GM12864 (cell line): Measurements from ENCODE around the gene STAT4.

Experiments used
- DNase-seq: peaks from one replicate; pipeline ENCODE4 v3.0.0-alpha.2; 2011; ENCODE audit warnings: low read depth
- H3K4me3 ChIP-seq: 2 replicates; pipeline ENCODE4 v1.5.1; 2011; ENCODE audit warnings: mild to moderate bottlenecking, low read depth, low read length, control low read depth
- TF ChIP-seq, protein P1 (sequence below): IDR thresholded peaks from 2 replicates; pipeline ENCODE4 v1.5.1; 2011; ENCODE audit warnings: low read depth, mild to moderate bottlenecking, moderate library complexity, low read length, control low read depth, inconsistent platforms; ENCODE audit errors: missing control alignments

Gene STAT4

DNA sequence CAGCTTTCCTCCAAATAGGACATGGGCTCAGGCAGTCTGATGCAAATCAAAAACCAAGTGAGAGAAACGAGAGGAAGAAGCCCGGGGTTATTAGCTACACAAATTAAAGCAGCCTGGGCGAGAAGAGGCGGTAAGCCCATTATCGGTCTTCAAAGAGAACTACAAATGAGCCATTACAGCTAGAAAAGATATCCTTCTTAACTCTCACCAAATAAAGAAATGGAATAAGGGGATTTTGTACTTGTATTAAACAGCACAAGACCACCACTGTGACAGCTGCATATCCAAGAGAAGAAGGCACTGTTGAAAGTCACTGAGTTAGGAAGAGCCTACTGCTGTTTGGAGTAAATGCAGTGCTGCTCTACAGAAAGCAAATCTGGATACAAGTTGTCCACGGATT, 169.5 kb downstream of the STAT4 start:
- H3K4me3 ChIP-seq = no peak overlapping the region
- no peak for DNase-seq
- TF ChIP-seq, protein P1, sequence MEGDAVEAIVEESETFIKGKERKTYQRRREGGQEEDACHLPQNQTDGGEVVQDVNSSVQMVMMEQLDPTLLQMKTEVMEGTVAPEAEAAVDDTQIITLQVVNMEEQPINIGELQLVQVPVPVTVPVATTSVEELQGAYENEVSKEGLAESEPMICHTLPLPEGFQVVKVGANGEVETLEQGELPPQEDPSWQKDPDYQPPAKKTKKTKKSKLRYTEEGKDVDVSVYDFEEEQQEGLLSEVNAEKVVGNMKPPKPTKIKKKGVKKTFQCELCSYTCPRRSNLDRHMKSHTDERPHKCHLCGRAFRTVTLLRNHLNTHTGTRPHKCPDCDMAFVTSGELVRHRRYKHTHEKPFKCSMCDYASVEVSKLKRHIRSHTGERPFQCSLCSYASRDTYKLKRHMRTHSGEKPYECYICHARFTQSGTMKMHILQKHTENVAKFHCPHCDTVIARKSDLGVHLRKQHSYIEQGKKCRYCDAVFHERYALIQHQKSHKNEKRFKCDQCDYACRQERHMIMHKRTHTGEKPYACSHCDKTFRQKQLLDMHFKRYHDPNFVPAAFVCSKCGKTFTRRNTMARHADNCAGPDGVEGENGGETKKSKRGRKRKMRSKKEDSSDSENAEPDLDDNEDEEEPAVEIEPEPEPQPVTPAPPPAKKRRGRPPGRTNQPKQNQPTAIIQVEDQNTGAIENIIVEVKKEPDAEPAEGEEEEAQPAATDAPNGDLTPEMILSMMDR = no peak

GRCh38 chr2:190980630-190981209, 170.1 kb downstream of the STAT4 start:
- H3K4me3 ChIP-seq = no peak overlapping the region
- TF ChIP-seq, protein P1 = no peak
- no peak for DNase-seq

- H3K4me3 ChIP-seq = no peak overlapping the region
- TF ChIP-seq, protein P1 = no peak
- no peak for DNase-seq
Measured at GRCh38 chr2:190979906-190980629, 170.7 kb downstream of the STAT4 start.
